ENCODE results near the gene ALDH8A1. TPM values are rescaled to one million over a fixed set of nuclear protein-coding genes. Genes with fewer than 3 reads are reported as not detected.

Gene ALDH8A1
- total RNA-seq, 1 experiment from 2014 or later, result not detected

GRCh38 chr6:134954272-134955000, 4.5 kb upstream of the ALDH8A1 start:
- no peak overlapping the region for H2BK5ac ChIP-seq (ENCODE audit: insufficient read length, low read length)

More at GRCh38 chr6:134954272-134955000, 4.5 kb upstream of the ALDH8A1 start:
- Histone ChIP-seq H2BK15ac (ENCODE audit: low read depth, low read length) (no peak overlapping the region), H2AK5ac (ENCODE audit: insufficient read length, low read length) (no peak overlapping the region), H3K79me2 (ENCODE audit: insufficient read depth, low read length) (no peaks in the 10 kb centered on the region), H2BK20ac (ENCODE audit: low read depth, low read length, poor library complexity, severe bottlenecking) (no peak overlapping the region), H2AFZ (ENCODE audit: low read length) (no peak overlapping the region), H3K9ac (ENCODE audit: extremely low read depth, insufficient read length, low read length) (no peak overlapping the region), H3K56ac (ENCODE audit: insufficient read length, low read depth, low read length) (no peak overlapping the region), H3K18ac (ENCODE audit: insufficient read length, low read depth, low read length) (no peak overlapping the region), H2BK12ac (ENCODE audit: insufficient read length, low read depth, low read length) (no peak overlapping the region), H3K23ac (ENCODE audit: insufficient read length, low read depth, low read length) (no peak overlapping the region), H3K4ac (ENCODE audit: low read depth, low read length) (no peak overlapping the region), H3K23me2 (ENCODE audit: insufficient read length, low read depth, low read length, poor library complexity, severe bottlenecking) (no peaks in the 10 kb centered on the region), H4K5ac (ENCODE audit: insufficient read length, low read depth, low read length) (no peak overlapping the region), H3K9me3 (ENCODE audit: control insufficient read depth, low read depth, low read length) (no peaks in the 10 kb centered on the region), H3K4me2 (ENCODE audit: insufficient read depth, insufficient read length, low read length) (no peak overlapping the region), H3T11ph (ENCODE audit: low read length) (no peak overlapping the region), H3K4me1 (ENCODE audit: insufficient read depth, low read length) (no peaks in the 10 kb centered on the region), H2BK120ac (ENCODE audit: low read depth, low read length, poor library complexity, severe bottlenecking) (no peak overlapping the region), H3K27ac (ENCODE audit: insufficient read length, low read depth, low read length) (no peak overlapping the region), H3K79me1 (ENCODE audit: insufficient read depth, low read depth, low read length, poor library complexity, severe bottlenecking) (no peaks in the 10 kb centered on the region), H3K27me3 (ENCODE audit: insufficient read depth, low read length) (no peaks in the 10 kb centered on the region), H4K91ac (ENCODE audit: insufficient read length, low read depth, low read length) (no peak overlapping the region), H3K14ac (ENCODE audit: insufficient read depth, low read length) (no peak overlapping the region), H4K20me1 (ENCODE audit: control insufficient read depth, insufficient read depth, insufficient read length) (no peaks in the 10 kb centered on the region), H4K8ac (replicated peaks; ENCODE audit: insufficient read length, low read depth, low read length) (no peak overlapping the region)
- no CpG with 5 or more reads among the region's 4 CpGs for WGBS (ENCODE audit: extremely low coverage, insufficient read length, low lambda C conversion rate)
- Mint-ChIP-seq H3K27me3 (ENCODE audit: low read depth) (no peaks in the 10 kb centered on the region; the same call in none of the 2 replicates), H3K27ac (no peak overlapping the region), H3K4me3 (no peak overlapping the region), H3K4me1 (peaks cover 0 to 6% of the 10 kb centered on the region in 2 experiments; a peak in 1 of 4 replicates), H3K36me3 (ENCODE audit: insufficient read depth in 1 of 3, low read depth in 3 of 3) (peaks cover 4 to 8% (median 5%) of the 10 kb centered on the region in 3 experiments), H3K9me3 (peaks cover under 1 to 6% of the 10 kb centered on the region in 2 experiments)
- TF ChIP-seq CTCF (conservative IDR thresholded peaks at IDR 0.05), result no peak
- no peak for DNase-seq
